RWPE2 (cell line): ENCODE data around the gene TUBB3.

Experiments
- ATAC-seq: fragments of 200-7000 bp; cut with Tn5 transposase; 3 replicates; pipeline ENCODE4 v1.9.1; 2021; ENCODE audit warnings: low read depth
- DNase-seq: peaks from one replicate; pipeline ENCODE4 v3.0.0-alpha.2; 2020; ENCODE audit warnings: low spot score
- H3K27ac ChIP-seq: fragments of 450-650 bp; 2 replicates; pipeline ENCODE4 v1.5.1; 2017; ENCODE audit warnings: mild to moderate bottlenecking; ENCODE audit not compliant: poor library complexity, severe bottlenecking
- H3K27me3 ChIP-seq: fragments of 250-450 bp; sonication (Bioruptor Pico); 2 replicates; pipeline ENCODE4 v1.5.1; 2021; ENCODE audit warnings: mild to moderate bottlenecking, moderate library complexity; ENCODE audit not compliant: insufficient read depth, poor library complexity, severe bottlenecking
- H3K36me3 ChIP-seq: fragments of 250-450 bp; sonication (Bioruptor Pico); 2 replicates; pipeline ENCODE4 v1.5.1; 2020; ENCODE audit warnings: low read depth, mild to moderate bottlenecking, moderate library complexity
- H3K4me1 ChIP-seq: fragments of 250-450 bp; sonication (Bioruptor Pico); 2 replicates; pipeline ENCODE4 v1.5.1; 2021; ENCODE audit warnings: mild to moderate bottlenecking, moderate library complexity; ENCODE audit not compliant: insufficient read depth, poor library complexity, severe bottlenecking
- H3K4me3 ChIP-seq: fragments of 250-450 bp; sonication (Bioruptor Pico); 2 replicates; pipeline ENCODE4 v1.5.1; 2021; ENCODE audit warnings: mild to moderate bottlenecking, moderate library complexity; ENCODE audit not compliant: severe bottlenecking
- H3K9me3 ChIP-seq: fragments of 250-450 bp; sonication (Bioruptor Pico); 2 replicates; pipeline ENCODE4 v1.5.1; 2021; ENCODE audit warnings: mild to moderate bottlenecking, moderate library complexity; ENCODE audit not compliant: severe bottlenecking
- TF ChIP-seq, protein P1 (sequence below): fragments of 450-650 bp; IDR thresholded peaks from one replicate; pipeline ENCODE4 v1.5.1; 2017; ENCODE audit warnings: mild to moderate bottlenecking, moderate library complexity; ENCODE audit not compliant: poor library complexity, severe bottlenecking

The TUBB3 gene

GRCh38 chr16:89900885-89901284 is 22.3 kb upstream of the TUBB3 start:
- Histone ChIP-seq H3K4me3 (no peak overlapping the region), H3K9me3 (no peaks in the 10 kb centered on the region), H3K27me3 (no peaks in the 10 kb centered on the region), H3K27ac (no peak overlapping the region), H3K4me1 (no peaks in the 10 kb centered on the region), H3K36me3 (peaks cover 75% of the 10 kb centered on the region)
- TF ChIP-seq, protein P1, sequence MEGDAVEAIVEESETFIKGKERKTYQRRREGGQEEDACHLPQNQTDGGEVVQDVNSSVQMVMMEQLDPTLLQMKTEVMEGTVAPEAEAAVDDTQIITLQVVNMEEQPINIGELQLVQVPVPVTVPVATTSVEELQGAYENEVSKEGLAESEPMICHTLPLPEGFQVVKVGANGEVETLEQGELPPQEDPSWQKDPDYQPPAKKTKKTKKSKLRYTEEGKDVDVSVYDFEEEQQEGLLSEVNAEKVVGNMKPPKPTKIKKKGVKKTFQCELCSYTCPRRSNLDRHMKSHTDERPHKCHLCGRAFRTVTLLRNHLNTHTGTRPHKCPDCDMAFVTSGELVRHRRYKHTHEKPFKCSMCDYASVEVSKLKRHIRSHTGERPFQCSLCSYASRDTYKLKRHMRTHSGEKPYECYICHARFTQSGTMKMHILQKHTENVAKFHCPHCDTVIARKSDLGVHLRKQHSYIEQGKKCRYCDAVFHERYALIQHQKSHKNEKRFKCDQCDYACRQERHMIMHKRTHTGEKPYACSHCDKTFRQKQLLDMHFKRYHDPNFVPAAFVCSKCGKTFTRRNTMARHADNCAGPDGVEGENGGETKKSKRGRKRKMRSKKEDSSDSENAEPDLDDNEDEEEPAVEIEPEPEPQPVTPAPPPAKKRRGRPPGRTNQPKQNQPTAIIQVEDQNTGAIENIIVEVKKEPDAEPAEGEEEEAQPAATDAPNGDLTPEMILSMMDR, result no peak
- DNase-seq, result no peak
- ATAC-seq, result no peak

DNA sequence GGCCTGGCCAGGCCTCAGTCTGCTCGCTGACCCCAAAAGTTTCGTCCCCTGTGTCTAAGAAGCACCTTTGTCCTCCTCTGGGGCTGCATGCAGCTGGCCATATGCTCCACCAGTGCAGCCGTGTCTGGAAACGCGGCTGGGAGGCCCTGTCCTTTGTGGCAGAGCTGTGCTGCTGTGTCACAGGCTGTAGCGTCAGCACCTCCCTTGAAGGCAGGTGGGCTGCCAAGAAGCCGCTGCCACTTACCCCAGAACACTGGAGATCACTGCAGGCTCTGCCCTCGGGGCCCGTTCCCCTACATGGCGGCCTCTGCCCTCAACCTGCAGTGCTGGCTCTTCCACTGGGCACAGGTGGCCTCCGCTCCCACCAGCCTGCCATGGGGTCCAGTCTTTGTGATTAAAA is 20.2 kb upstream of the TUBB3 start:
- DNase-seq (no peak), ATAC-seq (no peak)
- Histone ChIP-seq H3K27me3 (no peaks in the 10 kb centered on the region), H3K27ac (no peak overlapping the region), H3K9me3 (no peaks in the 10 kb centered on the region), H3K36me3 (peaks cover 70% of the 10 kb centered on the region), H3K4me1 (no peaks in the 10 kb centered on the region), H3K4me3 (no peak overlapping the region)
- TF ChIP-seq, protein P1, result no peak

DNA sequence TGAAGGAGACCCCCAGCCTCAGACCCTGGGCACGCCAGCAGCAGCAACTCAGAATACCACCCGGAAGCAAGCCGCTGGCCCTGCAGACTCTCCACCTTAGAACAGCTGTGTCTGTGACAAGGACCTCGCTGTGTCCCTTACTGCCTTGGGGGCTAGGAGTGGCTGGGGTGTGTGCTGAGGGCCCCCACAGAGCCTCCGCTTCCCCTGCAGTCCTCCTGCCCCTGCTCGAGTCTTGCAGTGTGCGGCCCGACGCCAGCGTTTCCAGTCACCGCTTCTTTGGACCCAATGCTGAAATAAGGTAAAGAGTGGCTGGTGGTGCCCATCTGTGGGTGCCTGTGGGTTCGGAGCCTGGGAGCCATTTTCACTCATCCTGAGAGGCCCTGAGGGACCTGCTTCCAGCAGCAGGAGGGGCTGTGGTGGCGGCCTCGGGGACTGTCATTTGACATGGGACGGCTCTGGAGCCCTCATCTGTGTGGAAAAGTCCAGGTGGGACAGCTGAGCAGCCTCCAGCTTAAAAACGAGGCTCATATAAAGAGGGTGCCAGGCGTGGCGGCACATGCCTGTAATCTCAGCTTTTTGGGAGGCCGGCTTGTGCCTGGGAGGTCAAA is 19.1 kb upstream of the TUBB3 start:
- peak overlapping the region; percentile 12 for H3K27ac ChIP-seq
- TF ChIP-seq, protein P1, result no peak
- H3K4me1 ChIP-seq, result no peaks in the 10 kb centered on the region
- no peaks in the 10 kb centered on the region for H3K9me3 ChIP-seq
- H3K4me3 ChIP-seq, result no peak overlapping the region
- no peaks in the 10 kb centered on the region for H3K27me3 ChIP-seq
- ATAC-seq (peak; percentile 6; the same call in 2 of the 3 replicates), DNase-seq (no peak)
- peaks cover 66% of the 10 kb centered on the region for H3K36me3 ChIP-seq

- peak overlapping the region; percentile 12 for H3K27ac ChIP-seq
- H3K9me3 ChIP-seq, result no peaks in the 10 kb centered on the region
- peaks cover 62% of the 10 kb centered on the region for H3K36me3 ChIP-seq
- TF ChIP-seq, protein P1, result no peak
- no peaks in the 10 kb centered on the region for H3K27me3 ChIP-seq
- DNase-seq (peak; percentile 75), ATAC-seq (peak; percentile 73)
- H3K4me3 ChIP-seq, result no peak overlapping the region
- no peaks in the 10 kb centered on the region for H3K4me1 ChIP-seq
Measured at GRCh38 chr16:89904606-89905510, 18.3 kb upstream of the TUBB3 start.
